Embryonic facial prominence (tissue), 1 donor: Measurements from ENCODE around the gene KRTAP12-1.
"Not testable (repeated sequence)": the region's sequence is repeated elsewhere in the genome, so short reads cannot be mapped to it uniquely, and the experiment has no call there.

ENCODE experiments used
- DNase-seq: peaks from one replicate; pipeline ENCODE4 v3.0.0-alpha.2; 2016; ENCODE audit errors: extremely low spot score

Gene KRTAP12-1

DNA sequence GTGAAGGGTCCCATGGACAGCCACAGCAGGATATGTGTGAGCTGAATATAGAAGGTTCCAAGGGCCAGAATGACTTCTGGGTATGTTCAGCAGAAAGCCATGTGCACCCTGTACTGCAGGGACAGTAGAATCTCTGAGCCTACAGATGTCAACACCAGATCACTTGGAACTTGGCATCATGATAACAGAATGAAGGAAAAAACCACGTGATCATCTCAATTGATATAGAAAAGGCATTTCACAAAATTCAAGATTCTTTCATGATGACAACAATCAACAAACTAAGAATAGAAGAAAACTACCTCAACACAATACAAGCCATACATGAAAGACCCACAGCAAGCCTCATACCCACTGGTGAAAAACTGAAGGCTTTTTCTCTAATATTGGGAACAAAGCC, 14.4 kb downstream of the KRTAP12-1 start:
- DNase-seq: no peak

DNA sequence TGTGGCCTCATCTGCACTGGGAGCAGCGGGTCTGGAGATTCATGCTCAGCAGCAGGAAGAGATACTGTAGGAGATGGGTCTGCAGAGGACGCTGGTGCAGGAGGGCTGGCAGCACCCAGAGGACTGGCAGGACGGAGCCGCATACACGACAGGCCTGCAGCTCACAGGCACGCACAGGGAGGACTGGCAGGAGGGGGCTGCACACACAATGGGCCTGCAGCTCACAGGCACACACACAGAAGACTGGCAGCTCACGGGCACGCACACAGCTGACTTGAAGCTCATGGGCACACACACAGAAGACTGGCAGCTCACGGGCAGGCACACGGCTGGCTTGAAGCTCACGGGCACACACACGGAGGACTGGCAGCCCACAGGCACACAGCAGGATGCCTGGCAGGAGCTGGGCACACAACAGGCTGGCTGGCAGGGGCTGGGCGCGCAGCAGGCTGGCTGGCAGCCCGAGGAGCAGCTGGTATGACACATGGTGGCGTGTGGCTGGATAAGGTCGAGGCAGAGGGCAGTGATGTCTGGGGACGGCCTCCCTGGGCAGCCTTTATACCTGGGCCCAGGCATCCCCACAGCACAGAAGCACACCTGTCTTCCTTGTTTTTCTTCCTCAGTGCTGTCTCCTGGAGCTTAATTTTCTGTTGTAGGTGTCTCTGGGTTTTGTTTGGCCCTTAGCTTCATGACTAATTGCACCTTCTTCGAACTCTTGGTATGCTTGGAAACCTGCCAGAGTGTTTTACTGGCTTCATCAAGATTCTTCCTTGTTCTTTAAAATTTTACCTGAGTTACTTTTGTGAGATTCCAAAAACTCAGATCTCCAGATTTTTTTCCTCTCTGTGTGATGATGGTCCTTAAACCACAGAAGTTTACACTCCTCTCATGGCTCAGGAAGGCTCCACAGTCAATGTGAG, 15.3 kb downstream of the KRTAP12-1 start, which contains the start of gene KRTAP12-2:
Gene KRTAP12-2 (minus strand): TSS at position 527 of the 920 bp plus-strand sequence. CDS start 41 bp downstream, at position 486.
- DNase-seq: no peak

DNA sequence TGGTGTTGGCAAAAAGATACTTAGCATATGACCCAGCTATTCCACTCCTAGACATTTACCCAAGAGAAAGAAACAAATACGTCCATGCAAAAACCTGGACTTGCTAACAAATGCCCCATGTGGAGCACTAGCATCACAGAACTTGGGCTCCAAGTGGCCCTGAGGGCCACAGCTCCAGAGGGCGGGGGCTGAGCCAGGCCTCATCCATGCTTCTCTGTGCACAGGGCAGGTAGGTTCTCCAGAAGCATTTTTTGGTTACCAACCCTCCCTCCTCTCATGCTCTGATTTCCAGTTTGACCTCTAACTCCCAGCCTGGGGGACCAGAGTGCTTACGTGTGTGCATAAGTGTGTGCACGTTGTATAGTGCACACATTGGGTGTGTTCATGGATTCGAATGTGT, 17.3 kb downstream of the KRTAP12-1 start:
- no peak for DNase-seq

DNA sequence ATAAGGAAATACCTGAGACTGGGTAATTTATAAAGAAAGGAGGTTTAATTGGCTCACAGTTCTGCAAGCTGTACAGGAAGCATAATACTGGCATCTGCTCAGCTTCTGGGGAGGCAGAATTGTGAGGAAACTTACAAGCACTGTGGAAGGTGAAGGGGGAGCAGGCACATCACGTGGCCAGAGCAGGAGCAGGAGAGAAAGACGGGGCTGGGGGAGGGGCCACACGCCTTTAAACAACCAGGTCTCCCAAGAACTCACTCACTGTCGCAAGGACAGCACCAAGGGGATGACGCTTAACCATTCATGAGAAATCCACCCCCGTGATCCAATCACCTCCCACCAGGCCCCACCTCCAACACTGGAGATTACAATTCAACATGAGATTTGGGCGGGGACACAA, 20.4 kb downstream of the KRTAP12-1 start:
- not testable (repeated sequence) for DNase-seq

DNA sequence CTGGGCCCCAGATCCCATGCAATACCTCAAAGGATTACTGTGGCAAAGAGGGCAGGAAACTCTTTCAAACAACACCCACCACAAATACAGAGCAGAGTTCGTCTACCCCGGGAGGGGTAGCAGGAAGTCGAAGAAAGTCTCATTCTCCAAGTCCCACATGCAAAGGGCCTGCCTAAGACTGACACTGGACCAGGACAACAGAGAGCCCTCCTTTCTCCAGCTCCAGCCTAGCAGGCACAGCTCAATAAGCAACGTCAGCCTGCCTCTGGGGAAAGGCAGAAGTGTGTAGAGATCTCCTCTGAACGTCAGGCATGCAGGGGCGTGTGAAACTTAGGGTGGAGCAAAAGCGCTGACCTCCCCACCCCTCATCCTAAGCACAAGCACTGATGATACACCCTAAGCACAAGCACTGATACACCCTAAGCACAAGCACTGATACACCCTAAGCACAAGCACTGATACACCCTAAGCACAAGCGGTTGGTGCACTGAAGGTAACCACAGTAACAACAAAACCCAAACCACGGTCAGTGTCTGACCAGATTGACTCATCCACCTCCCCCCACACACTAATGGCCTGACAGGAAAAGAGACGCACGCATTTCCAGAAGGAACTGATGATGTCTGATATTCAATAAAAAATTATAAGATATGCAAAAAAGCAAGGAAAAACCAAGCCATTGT, 22.9 kb downstream of the KRTAP12-1 start:
- DNase-seq: no peak

DNA sequence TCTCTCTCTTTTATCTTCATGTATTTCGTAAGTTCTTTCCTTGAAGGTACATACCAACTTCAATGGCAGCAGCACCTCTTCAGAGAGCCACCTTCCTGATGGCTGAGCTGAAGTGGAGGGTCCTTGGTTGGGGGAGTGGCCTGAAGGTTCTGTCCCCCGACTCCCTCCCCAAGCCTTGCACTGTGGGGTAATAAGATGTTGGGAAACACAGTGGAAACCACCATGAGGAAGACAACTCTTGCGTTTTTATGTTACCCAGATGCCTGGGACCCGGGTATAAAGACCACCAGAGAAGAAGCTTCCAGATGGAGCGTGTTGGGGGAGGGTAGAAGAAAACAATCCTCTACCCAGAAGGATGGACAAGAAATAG, 23.4 kb downstream of the KRTAP12-1 start:
- DNase-seq: no peak

DNA sequence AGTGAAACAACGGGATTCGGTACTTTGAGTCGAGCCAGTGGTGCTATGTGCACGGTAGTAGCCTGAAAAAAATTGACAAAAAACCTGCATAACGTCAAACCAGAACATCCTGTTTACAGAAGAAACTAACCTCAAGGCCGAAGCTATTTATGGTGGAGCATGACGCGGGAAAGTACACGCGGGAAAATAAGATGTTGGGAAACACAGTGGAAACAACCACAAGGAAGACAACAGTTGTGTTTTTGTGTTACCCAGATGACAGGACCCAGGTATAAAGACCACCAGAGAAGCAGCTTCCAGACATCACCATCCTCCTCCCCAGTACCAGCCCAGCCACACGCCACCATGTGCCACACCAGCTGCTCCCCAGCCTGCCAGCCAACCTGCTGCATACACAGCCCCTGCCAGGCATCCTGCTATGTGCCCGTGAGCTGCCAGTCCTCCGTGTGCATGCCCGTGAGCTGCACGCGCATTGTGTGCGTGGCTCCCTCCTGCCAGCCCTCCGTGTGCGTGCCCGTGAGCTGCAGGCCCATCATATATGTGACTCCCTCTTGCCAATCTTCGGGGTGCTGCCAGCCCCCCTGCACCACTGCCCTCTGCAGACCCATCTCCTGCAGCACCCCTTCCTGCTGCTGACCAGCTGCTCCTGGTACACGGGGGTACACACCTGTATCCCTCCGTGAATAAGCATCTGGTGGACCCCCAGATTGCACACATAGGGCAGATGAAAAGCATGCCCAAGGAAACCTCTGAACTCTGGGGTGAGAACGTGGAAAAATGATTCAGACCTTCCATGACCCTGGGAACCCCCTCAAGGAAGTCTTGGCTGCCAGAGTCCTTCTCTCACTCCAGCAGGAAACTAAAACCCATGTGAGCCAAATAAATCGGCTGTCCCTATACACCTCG, 24.1 kb downstream of the KRTAP12-1 start, which contains the start of gene KRTAP12-3:
Gene KRTAP12-3 (plus strand): TSS at position 298 of the 906 bp plus-strand sequence. CDS start 48 bp downstream, at position 346.
- DNase-seq: no peak

DNA sequence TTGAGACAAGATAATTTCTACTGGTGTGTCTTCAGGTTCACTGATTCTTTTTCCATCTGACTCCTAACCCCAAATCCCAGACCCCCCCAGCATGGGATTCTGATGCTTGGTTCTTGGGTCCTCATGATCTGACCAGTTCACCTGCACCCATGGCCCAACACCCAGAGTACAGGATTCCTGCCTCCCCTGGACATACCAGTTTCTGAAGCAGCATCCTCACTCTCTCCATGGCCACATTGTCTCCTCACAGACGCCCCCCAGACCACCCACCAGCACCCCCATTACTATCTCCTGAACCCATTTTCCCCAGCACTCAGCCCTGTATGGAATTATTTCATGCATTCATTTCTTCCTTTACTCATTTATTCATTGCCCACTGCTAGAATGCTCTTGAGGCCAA, 25.1 kb downstream of the KRTAP12-1 start:
- DNase-seq: no peak

DNA sequence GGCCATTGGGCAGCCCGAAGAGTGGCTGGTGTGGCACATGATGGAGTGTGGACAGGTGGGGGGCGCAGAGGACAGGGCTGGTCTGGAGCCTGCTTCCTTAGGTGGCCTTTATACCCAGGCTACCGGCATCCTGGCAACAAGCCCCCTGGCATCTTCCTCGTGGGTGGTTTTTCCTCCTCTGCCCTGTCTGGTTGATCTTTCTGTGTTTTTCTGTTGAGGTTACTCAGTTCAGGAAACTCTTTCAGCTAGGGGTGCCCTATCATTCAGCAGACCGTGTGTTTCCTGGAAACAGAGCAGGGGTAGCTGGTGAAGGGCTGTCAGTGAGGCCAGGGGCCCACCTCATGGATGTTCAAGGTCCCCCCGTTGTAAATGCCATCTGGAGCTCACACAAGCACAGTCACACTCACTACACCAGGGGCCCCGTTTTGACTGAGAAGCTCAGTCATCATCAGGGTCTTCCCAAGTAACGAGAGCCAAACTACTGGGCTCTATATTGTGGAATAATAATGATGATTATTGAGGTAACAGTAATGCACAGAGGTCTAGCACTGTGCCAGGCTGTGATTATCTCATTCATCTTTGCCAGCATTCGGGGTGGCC, 27.3 kb downstream of the KRTAP12-1 start, which contains the start of gene KRTAP12-4:
Gene KRTAP12-4 (minus strand): TSS at position 84 of the 600 bp plus-strand sequence. CDS start 45 bp downstream, at position 39.
- no peak for DNase-seq

DNA sequence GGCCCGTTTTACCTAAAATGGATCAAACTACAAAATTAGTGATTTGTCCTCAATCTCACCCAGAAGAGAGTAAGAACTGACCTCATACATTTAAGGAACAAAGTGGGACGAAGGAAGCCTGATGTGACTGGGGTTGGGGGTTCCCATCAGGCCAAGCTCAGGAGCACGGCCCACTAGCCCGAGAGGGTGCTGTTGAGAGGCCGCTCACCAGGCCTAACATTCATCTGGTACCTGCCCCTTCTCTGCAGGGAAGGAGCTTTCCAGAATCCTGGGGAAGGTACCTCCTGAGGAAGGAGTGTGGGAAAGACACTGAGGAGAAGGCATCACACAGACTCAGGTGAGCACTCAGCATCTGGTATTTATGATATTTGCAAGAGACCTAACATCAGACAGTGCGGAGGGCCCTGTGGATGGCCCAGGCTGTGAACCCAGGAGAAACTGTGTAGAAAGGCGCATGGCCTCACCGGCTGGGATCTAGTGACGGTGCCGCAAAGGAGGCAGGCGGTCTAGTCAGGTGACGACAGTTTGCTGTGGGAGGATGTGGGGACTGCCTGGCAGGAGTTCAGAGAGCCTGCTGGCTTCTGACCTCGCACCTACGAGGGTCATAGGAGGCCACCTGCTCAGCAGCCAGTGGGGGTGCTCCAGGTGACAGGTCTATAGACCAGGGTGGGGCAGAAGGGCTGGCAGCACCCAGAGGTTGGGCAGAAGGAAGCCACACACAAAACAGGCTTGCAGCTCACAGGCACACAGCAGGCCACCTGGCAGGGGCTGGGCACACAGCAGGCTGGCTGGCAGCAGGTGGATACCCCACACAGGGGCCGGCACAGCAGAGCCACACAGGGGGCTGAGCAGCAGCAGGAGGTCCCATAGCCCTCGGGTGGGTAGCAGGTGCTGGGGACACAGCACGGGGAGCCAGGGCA, 28.0 kb downstream of the KRTAP12-1 start:
- no peak for DNase-seq

DNA sequence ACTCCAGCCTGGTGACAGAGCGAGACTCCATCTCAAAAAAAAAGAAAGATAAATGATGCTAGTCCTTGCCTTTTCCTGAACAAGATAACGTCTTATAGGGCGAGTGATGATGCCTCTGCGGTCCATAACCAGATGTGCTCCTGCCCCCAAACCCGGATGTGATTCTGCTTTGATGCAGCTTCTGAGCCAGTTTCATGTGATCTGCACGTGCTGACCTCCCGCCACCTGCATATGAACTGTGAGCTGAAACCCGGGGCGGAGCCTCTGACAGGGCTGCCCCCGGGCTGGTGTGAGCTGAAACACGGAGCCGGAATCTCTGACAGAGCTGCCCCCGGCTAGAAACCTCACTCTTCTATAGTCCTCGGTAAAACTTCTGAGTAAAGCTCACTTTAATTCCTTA, 28.8 kb downstream of the KRTAP12-1 start:
- DNase-seq: no peak

DNA sequence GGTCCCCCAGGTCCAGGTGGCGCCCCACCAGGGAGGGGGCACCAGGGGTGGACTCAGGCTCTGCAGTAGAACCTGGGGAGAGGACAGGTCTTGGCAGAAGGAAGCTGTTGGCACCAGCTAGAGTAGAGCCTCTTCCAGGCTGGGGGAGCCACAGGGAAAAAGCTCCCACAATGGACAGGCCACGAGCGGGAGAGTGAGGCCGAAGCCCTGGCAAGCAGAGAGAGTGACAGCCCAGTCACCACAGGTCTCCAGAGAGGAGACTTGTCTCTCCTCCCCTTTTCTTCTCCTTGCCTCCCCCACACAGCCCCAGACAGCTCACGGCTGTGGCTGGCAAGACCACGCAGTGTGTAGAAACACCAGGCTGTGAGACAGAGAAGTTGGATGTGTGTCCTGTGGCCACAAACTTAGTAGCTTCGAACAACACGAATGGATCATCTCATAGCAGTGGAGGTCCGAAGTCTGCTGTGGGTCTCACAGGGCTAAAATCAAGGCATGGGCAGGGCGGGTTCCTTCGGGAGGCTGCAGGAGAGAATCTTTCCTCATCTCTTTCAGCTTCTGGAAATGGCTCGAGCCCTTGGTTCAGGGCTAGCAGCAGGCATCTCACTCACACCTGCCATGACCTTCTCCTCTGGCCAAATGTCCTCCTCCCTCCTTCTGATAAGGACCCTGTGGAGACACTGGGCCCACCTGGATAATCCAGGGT, 30.8 kb downstream of the KRTAP12-1 start:
- DNase-seq: no peak

DNA sequence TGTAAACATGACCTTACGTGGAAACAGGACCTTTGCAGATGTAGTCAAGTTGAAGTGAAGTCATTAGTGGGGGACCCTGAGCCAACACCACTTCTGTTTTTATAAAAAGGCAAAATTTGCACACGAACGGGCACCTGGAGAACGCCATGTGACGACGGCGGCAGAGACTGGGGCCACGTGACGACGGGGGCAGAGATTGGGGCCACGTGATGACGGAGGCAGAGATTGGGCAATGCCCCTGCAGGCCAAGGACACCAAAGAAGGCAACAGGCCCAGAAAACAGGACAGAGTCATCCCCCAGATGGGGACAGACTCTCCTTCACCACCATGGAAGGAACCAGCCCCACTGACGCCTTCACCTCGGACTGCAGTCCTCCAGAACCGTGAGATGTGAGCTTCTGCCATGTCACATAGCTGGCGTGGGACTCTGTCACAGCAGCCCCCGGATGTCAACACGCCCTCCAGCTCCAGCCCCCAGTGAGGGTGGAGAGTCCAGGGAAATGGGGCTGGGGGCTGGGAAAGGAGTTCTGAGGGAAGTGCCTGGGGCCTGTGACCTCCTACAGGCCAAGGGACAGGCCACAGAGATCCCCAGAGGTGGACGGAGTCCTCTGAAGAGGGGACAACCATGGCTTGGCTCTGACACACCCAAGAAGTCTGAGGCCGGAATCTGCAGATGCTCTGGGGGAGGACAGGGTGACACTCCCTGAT, 31.5 kb downstream of the KRTAP12-1 start:
- DNase-seq: no peak

DNA sequence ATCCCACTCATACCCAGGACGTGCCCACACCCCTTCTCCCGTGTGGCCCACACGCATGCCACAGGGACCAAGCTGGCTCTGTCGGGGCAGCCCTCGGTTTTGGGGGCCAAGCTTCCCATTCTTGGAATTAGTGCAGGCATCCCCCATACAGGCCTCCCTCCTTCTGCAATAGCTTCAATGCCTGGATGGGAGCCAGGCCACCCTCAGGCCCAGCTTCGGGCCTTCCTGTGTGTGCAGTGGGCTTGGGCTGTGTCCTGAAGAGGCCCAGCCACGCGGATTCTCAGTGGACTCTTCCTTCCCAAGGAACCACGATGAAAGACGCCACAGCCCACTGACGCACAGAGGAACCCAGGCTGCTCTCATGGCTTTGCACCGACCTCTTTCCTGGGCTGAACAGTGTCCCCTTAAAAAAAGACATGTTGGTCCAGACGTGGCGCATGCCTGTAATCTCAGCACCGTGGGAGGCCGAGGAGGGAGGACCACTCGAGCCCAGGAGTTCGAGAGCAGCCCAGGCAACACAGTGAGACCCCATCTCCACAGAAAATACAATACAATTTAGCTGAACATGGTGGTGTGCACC, 32.4 kb downstream of the KRTAP12-1 start:
- no peak for DNase-seq

DNA sequence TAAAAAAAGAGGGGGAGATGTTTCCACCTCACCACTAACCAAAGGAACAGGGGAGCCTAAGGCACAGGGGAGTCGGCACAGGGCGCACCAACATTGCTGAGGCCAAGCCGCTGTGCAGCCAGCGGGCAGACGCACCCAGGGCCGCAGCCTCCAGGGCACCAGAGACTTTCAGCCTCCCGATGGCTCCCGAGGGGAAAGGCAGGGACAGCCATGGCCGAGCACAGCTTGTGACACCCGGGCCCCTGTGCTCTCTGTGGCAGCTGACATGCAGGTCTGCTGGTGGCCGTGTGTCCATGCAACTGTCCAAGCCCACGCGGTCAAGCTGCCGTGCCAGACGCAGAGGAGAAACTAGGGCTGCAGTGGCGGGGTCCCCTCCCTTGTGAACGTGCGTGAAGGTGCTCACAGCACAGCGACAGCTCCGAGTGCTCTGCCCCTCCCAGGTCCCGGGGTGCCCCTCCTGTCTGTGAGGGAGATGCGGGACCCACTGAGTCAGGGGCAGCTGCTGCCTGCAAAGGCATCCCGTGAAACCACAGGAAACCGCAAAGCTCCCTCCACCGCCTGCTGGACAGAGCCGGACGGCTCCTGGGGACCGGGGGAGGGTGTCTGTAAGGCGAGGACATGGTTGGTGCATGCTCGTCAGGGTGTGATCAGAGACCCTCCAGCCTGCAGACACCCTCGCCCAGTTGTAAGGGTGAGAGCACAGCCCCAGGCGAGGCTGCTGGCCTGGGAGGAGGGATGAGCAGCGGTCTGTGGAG, 33.2 kb downstream of the KRTAP12-1 start:
- no peak for DNase-seq

DNA sequence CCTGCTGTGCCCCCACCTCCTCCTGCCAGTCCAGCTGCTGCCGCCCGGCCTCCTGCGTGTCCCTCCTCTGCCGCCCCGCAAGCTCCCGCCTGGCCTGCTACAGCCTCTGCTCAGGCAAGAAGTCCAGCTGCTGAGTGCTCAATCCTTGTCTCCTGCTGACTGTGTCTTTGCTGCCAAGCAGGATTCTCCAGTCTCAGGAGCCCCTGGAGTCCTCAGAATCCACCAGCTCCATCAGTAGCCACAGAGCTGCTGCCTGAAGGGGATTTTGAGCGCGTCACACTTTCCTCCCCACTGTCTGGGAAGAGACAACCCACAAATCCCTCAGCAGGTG, 34.8 kb downstream of the KRTAP12-1 start:
- no peak for DNase-seq

DNA sequence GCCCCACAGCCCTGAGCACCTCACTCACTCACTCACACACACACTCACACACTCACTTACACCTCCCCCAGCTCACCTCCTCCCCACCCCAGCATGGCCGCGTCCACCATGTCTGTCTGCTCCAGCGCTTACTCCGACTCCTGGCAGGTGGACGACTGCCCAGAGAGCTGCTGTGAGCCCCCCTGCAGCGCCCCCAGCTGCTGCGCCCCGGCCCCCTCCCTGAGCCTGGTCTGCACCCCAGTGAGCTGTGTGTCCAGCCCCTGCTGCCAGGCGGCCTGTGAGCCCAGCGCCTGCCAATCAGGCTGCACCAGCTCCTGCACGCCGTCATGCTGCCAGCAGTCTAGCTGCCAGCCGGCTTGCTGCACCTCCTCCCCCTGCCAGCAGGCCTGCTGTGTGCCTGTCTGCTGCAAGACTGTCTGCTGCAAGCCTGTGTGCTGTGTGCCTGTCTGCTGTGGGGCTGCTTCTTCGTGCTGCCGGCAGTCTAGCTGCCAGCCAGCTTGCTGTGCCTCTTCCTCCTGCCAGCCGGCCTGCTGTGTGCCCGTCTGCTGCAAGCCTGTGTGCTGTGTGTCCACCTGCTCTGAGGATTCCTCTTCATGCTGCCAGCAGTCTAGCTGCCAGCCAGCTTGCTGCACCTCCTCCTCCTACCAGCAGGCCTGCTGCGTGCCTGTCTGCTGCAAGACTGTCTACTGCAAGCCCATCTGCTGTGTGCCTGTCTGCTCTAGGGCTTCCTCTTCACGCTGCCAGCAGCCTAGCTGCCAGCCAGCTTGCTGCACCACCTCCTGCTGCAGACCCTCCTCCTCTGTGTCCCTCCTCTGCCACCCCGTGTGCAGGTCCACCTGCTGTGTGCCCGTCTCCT, 35.4 kb downstream of the KRTAP12-1 start, which contains the start of gene KRTAP10-11:
Gene KRTAP10-11 (plus strand): TSS at position 49 of the 856 bp plus-strand sequence. CDS start 45 bp downstream, at position 94.
- not testable (repeated sequence) for DNase-seq
